ENCODE data around the gene GNB1L.

Gene GNB1L, protein sequence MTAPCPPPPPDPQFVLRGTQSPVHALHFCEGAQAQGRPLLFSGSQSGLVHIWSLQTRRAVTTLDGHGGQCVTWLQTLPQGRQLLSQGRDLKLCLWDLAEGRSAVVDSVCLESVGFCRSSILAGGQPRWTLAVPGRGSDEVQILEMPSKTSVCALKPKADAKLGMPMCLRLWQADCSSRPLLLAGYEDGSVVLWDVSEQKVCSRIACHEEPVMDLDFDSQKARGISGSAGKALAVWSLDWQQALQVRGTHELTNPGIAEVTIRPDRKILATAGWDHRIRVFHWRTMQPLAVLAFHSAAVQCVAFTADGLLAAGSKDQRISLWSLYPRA

GRCh38 chr22:19854778-19855503, at the start of gene GNB1L, which contains the start of gene RTL10:
Gene GNB1L, minus strand, starts transcription at chr22:19854874. Its CDS starts 33,519 bp downstream, at chr22:19821355.
Gene RTL10, minus strand, starts transcription at chr22:19854874. Its CDS starts 2,613 bp downstream, at chr22:19852261.
- ATAC-seq (peak; percentile 91), DNase-seq (peak; percentile 98)

GRCh38 chr22:19904174-19904856, 49.6 kb upstream of the GNB1L start:
- ATAC-seq (no peak), DNase-seq (no peak)

- DNase-seq (no peak), ATAC-seq (no peak)
These were observed 48.8 kb upstream of the GNB1L start for GRCh38 chr22:19903513-19903912.

DNA sequence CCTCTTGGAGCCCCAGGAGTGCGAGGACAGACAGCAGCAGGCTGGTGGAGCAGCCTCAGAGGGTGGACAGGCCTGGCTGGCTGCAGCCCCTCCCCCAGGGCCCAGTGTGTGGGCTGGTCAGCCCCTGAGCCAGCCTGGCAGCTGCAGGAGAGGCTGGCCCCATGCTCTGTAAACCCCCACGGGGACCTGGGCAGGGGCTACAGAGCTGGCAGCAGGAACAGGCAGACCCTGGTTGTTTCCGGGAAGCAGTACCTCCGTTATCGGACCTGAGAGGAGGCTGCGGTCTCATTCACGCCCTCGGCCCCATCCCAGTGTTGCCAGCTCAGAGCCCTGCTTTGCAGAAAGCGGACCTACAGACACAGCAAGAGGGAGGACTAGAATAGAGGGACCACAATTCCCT, 48.4 kb upstream of the GNB1L start:
- ATAC-seq (no peak), DNase-seq (no peak)

DNA sequence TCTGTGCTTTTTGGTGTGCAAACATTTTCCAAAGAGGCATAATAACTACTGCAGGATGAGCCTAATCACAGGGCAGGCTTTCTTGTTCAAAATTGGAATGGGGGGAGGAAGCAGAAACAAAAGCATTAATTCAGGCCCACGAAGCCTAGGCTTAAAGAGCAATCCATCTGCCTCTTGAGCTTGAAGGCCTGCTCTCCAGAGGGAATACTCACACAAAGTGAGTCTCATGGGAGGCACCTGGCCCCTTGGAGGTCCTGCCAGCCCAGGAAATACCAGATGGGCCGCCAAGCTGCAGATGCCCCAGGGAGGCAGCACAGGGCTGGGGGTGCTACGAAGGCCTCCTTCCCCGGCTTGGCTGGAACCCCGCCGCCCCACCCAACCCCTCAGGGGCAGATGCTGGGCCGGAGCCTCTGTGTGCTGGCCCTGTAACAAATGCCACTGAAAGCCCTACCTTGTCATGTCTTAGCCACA, 47.6 kb upstream of the GNB1L start:
- no peak for ATAC-seq

GRCh38 chr22:19901577-19902244, 47.0 kb upstream of the GNB1L start:
- DNase-seq (no peak), ATAC-seq (no peak)

More for the DNA sequence above, 47.6 kb upstream of the GNB1L start:
- DNase-seq: no peak

- ATAC-seq (no peak), DNase-seq (no peak)
These were observed 46.2 kb upstream of the GNB1L start for GRCh38 chr22:19900707-19901436.

DNA sequence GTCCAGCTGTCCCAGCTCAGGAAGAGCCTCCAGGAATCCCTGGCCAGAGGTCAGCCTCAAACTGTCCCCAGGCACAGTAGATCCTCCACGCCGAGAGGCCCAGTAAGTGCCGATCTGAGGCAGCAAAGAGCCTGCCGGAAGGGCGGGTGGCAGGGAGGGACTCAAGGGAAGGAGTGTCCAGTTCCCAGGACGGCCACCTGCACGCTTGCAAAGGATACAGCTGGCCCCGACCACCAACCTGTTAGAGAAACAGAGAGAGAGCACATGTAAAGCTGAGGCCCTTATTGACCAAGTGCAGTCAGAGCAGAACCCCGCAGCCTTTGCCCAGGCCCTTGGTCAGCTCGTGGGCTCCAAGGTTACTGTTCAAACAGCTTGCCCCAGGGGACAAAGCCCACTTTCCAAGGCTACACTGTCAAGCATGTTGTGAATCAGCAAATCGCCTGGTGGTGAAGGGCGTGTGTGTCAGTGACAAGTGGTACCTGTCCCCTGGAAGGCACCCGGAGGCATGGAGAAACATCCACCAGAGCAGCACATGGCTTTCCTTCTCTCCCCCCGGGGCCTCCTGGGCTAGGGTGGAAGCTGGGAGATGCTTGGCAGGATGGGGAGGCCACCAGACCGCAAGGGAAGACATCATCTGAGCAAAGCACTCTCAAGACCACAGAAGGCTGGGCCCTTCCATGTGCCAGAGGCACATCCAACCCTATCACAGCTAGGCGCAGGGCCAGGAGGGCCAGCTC, 44.3 kb upstream of the GNB1L start:
- ATAC-seq (no peak), DNase-seq (no peak)

DNA sequence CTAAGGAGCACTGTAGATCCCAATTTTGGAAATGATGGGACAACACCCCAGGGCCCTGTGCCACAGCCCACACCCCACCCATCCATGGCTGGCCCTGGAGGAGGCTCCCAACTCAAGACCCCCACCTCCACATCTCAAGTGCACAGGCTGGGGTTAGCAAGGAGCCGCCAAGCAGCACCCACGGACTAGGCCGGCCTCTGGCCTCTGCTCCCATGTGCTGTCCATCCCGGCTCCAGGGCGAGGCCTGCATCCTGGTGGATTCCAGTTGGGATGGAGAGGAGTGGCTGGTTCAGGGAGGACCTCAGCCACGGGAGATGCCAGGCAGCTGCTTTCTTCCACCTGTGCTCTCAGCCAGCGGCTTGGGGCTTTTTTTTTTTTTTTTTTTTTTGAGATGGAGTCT, 43.5 kb upstream of the GNB1L start:
- DNase-seq (no peak), ATAC-seq (no peak)

- no peak for ATAC-seq
- DNase-seq: no peak
These were observed 43.1 kb upstream of the GNB1L start for GRCh38 chr22:19897726-19898125.

- ATAC-seq (peak; percentile 37), DNase-seq (no peak)
These were observed 42.1 kb upstream of the GNB1L start for GRCh38 chr22:19896665-19897355.

GRCh38 chr22:19895160-19895849, 40.6 kb upstream of the GNB1L start:
- DNase-seq (no peak), ATAC-seq (no peak)

GRCh38 chr22:19893363-19893762, 38.7 kb upstream of the GNB1L start:
- ATAC-seq (no peak), DNase-seq (no peak)

GRCh38 chr22:19892925-19893324, 38.3 kb upstream of the GNB1L start:
- ATAC-seq (no peak), DNase-seq (no peak)

DNA sequence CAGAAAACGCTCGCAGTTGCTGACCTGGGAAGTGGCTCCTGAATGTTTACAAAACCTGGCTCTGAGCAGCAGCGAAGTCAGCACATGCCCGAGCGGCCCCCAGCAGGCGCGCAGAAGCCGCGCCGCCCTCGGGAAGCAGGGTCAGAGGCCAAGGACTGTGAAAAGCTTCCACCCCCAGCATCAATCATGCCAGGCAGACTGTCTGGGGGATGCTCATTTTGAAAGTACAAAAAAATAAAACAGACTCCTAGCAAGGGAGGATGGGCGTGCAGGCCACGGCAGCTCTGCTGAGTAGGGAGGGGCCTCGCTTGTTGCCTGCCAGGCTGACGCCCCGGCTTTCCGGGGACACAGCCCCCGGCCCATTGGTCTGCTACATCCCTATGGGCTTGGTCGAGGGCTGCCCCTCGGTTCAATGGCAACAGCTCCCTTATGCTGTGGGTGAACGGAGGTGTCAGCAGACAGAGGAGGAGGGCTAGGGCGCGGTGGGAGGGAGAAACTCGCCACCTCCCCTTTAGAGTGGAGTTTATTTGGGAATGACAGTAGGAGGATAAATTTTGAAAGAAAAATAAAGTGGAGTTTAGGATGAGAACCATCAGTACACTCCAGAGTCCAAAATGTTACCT, 37.7 kb upstream of the GNB1L start:
- peak; percentile 66 for ATAC-seq
- peak; percentile 70 for DNase-seq

GRCh38 chr22:19891317-19892256, 36.9 kb upstream of the GNB1L start:
- DNase-seq: peak; percentile 83
- peak; percentile 77 for ATAC-seq

GRCh38 chr22:19890502-19891316, 36.0 kb upstream of the GNB1L start:
- DNase-seq: no peak
- ATAC-seq: no peak
